Fibroblast of lung (primary cell): ENCODE data around the gene IL17RD.

Source experiments
- CTCF ChIP-seq, 2 donors: IDR thresholded peaks in 1 of 2; conservative IDR thresholded peaks in 1 of 2; 1 replicate in 1 of 2; 2 replicates in 1 of 2; pipeline ENCODE4 v1.5.1; 2011 to 2012; ENCODE audit warnings: low read length in 2 of 2, control low read depth in 1 of 2, inconsistent platforms in 1 of 2, low read depth in 1 of 2, mild to moderate bottlenecking in 1 of 2
- EZH2 ChIP-seq: IDR thresholded peaks from 2 replicates; pipeline ENCODE4 v1.5.1; 2012; ENCODE audit warnings: low read length, control low read depth, mild to moderate bottlenecking; ENCODE audit errors: missing control alignments

GRCh38 chr3:57064001-57064400, 101.2 kb downstream of the IL17RD start:
- TF ChIP-seq CTCF (conservative IDR thresholded peaks at IDR 0.05 in 1 of 2, IDR thresholded peaks at IDR 0.05 in 1 of 2; ENCODE audit: low read depth in 1 of 2, low read length in 2 of 2): no peak
- TF ChIP-seq EZH2: no peak
